NT2/D1 (cell line): ENCODE data around the gene B9D2.

Source experiments
- SUZ12 ChIP-seq: IDR thresholded peaks from 2 replicates; pipeline ENCODE4 v1.6.1; 2011; ENCODE audit not compliant: insufficient read length, insufficient read depth; ENCODE audit errors: extremely low read depth
- YY1 ChIP-seq: IDR thresholded peaks from 2 replicates; pipeline ENCODE4 v1.6.1; 2011; ENCODE audit not compliant: insufficient read length, insufficient read depth

DNA sequence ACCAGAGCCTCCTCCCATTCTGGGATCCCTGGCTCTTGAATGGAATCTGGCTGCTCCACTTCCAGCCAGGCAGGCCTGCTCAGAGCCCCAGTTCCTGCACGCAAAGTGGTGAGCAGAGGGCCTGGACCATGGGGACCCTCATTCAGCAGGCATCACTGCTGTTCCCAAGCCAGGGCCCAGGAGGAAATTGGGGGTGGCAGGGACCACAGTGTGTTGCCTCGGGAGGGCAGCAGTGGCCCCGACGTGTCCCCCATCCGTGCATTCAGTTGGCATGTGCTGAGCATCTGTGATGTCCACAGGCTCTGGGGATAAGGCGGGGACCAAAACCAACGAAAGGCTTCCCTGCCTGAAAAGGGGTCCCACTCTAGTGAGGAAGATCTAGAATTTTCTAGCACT is 42.7 kb downstream of the B9D2 start:
- TF ChIP-seq SUZ12 (no peak), YY1 (no peak)
